G401 (cell line): Measurements from ENCODE around the gene HOXC9. TPM values are rescaled to one million over a fixed set of nuclear protein-coding genes. Genes with fewer than 3 reads are reported as not detected.
A peak's percentile ranks its signal among the peaks of the same experiment; 100 is the strongest.

ENCODE experiments used
- DNase-seq: peaks from one replicate; pipeline ENCODE4 v3.0.0-alpha.2; 2015; ENCODE audit warnings: low spot score
- in situ Hi-C: cut with HindIII; loops from 2 replicates; pipeline ENCODE4 v1.10.0; 2016; ENCODE audit warnings: low sequenced_read_pairs, mixed read lengths
- total RNA-seq: library from RNA; depleted of rRNA; stranded (reverse); fragments of >200 nt; shearing (Covaris generic); gene quantifications from 2 replicates; pipeline ENCODE4 v1.2.3, GENCODE V29; 2014

Gene HOXC9
- total RNA-seq, 1 experiment from 2014 or later, result 18.7 TPM

GRCh38 chr12:53974084-53975063 lies 25.6 kb upstream of the HOXC9 start, which contains the start of gene HOTAIR:
HOTAIR (minus strand) TSS chr12:53974954.
- in situ Hi-C loops, result no loop called here
- DNase-seq, result no peak

- in situ Hi-C loops, result no loop called here
These were observed 24.9 kb upstream of the HOXC9 start for GRCh38 chr12:53975064-53975471.

GRCh38 chr12:53975479-53976152 lies 24.3 kb upstream of the HOXC9 start:
- in situ Hi-C loops, result no loop called here
- no peak for DNase-seq

More at GRCh38 chr12:53975064-53975471, 24.9 kb upstream of the HOXC9 start:
- no peak for DNase-seq

GRCh38 chr12:53976172-53976822 lies 23.7 kb upstream of the HOXC9 start:
- DNase-seq, result no peak
- in situ Hi-C loops, result no loop called here

GRCh38 chr12:53976823-53977595 lies 23.0 kb upstream of the HOXC9 start:
- DNase-seq, result no peak
- in situ Hi-C loops, result no loop called here

- in situ Hi-C loops, result no loop called here
- DNase-seq, result no peak
These were observed 22.1 kb upstream of the HOXC9 start for GRCh38 chr12:53977596-53978445.

- in situ Hi-C loops, result no loop called here
- DNase-seq, result no peak
These were observed 21.2 kb upstream of the HOXC9 start for GRCh38 chr12:53978477-53979356.

GRCh38 chr12:53980104-53980801 lies 19.7 kb upstream of the HOXC9 start:
- no peak for DNase-seq
- in situ Hi-C loops, result no loop called here

- no peak for DNase-seq
- in situ Hi-C loops, result no loop called here
These were observed 19.0 kb upstream of the HOXC9 start for GRCh38 chr12:53980802-53981496.

- DNase-seq, result peak; percentile 41
- in situ Hi-C loops, result no loop called here
These were observed 18.1 kb upstream of the HOXC9 start for GRCh38 chr12:53981634-53982565.

- in situ Hi-C loops, result no loop called here
- DNase-seq, result no peak
These were observed 17.1 kb upstream of the HOXC9 start for GRCh38 chr12:53982648-53983567.

GRCh38 chr12:53983568-53983949 lies 16.4 kb upstream of the HOXC9 start:
- in situ Hi-C loops, result no loop called here
- DNase-seq, result no peak

- DNase-seq, result no peak
- in situ Hi-C loops, result no loop called here
These were observed 15.9 kb upstream of the HOXC9 start for GRCh38 chr12:53983950-53984572.
